ENCODE data around the gene QARS1.

The QARS1 gene

GRCh38 chr3:49079270-49079669 lies 25.3 kb downstream of the QARS1 start:
- Histone ChIP-seq H3K4me3 (ENCODE audit: low read length) (no peak overlapping the region), H3F3A (ENCODE audit: control insufficient read depth, insufficient read depth) (peaks cover 4% of the 10 kb centered on the region; the same call in 1 of the 2 replicates), H3K36me3 (ENCODE audit: control insufficient read depth, low read length) (peaks cover 56% of the 10 kb centered on the region), H3K4me2 (ENCODE audit: low read length) (no peak overlapping the region), H3K4me1 (ENCODE audit: control insufficient read depth, low read length) (no peaks in the 10 kb centered on the region), H3K79me2 (ENCODE audit: control insufficient read depth, low read length) (peaks cover 75% of the 10 kb centered on the region), H3K27me3 (ENCODE audit: control insufficient read depth, low read length) (no peaks in the 10 kb centered on the region), H3K9me3 (ENCODE audit: control insufficient read depth, insufficient read depth, low read length) (no peaks in the 10 kb centered on the region), H3K9me2 (replicated peaks; ENCODE audit: control insufficient read depth, low read length) (no peaks in the 10 kb centered on the region), H4K20me1 (ENCODE audit: control insufficient read depth, insufficient read depth, low read depth, low read length) (no peaks in the 10 kb centered on the region), H3K27ac (ENCODE audit: low read depth, low read length) (no peak overlapping the region)
- TF ChIP-seq EZH2phosphoT487 (IDR thresholded peaks at IDR 0.05; ENCODE audit: borderline replicate concordance, low read length) (no peak), CTCF (IDR thresholded peaks at IDR 0.05; ENCODE audit: low read depth, low read length, poor library complexity, severe bottlenecking) (no peak)

- no peaks in the 10 kb centered on the region for H3K9me3 ChIP-seq (ENCODE audit: control insufficient read depth, insufficient read depth, low read length)
- H3K4me3 ChIP-seq (ENCODE audit: low read length) = no peak overlapping the region
- H3K4me1 ChIP-seq (ENCODE audit: control insufficient read depth, low read length) = no peaks in the 10 kb centered on the region
- no peaks in the 10 kb centered on the region for H4K20me1 ChIP-seq (ENCODE audit: control insufficient read depth, insufficient read depth, low read depth, low read length)
- no peak overlapping the region for H3K27ac ChIP-seq (ENCODE audit: low read depth, low read length)
- H3K36me3 ChIP-seq (ENCODE audit: control insufficient read depth, low read length) = peaks cover 81% of the 10 kb centered on the region
- H3K27me3 ChIP-seq (ENCODE audit: control insufficient read depth, low read length) = no peaks in the 10 kb centered on the region
- H3K9me2 ChIP-seq (replicated peaks; ENCODE audit: control insufficient read depth, low read length) = no peaks in the 10 kb centered on the region
- H3K79me2 ChIP-seq (ENCODE audit: control insufficient read depth, low read length) = peaks cover 71% of the 10 kb centered on the region
- TF ChIP-seq EZH2phosphoT487 (IDR thresholded peaks at IDR 0.05; ENCODE audit: borderline replicate concordance, low read length) (no peak), CTCF (IDR thresholded peaks at IDR 0.05; ENCODE audit: low read depth, low read length, poor library complexity, severe bottlenecking) (no peak)
- no peak overlapping the region for H3K4me2 ChIP-seq (ENCODE audit: low read length)
- peaks cover 4% of the 10 kb centered on the region; the same call in 1 of the 2 replicates for H3F3A ChIP-seq (ENCODE audit: control insufficient read depth, insufficient read depth)
Measured at GRCh38 chr3:49076646-49077045, 27.9 kb downstream of the QARS1 start.

GRCh38 chr3:49076116-49076515 lies 28.4 kb downstream of the QARS1 start:
- Histone ChIP-seq H3K9me3 (ENCODE audit: control insufficient read depth, insufficient read depth, low read length) (no peaks in the 10 kb centered on the region), H3K4me3 (ENCODE audit: low read length) (no peak overlapping the region), H3K4me2 (ENCODE audit: low read length) (no peak overlapping the region), H3K4me1 (ENCODE audit: control insufficient read depth, low read length) (no peaks in the 10 kb centered on the region), H3K9me2 (replicated peaks; ENCODE audit: control insufficient read depth, low read length) (no peaks in the 10 kb centered on the region), H3F3A (ENCODE audit: control insufficient read depth, insufficient read depth) (peaks cover 4% of the 10 kb centered on the region; the same call in 1 of the 2 replicates), H4K20me1 (ENCODE audit: control insufficient read depth, insufficient read depth, low read depth, low read length) (no peaks in the 10 kb centered on the region), H3K27ac (ENCODE audit: low read depth, low read length) (no peak overlapping the region), H3K27me3 (ENCODE audit: control insufficient read depth, low read length) (no peaks in the 10 kb centered on the region), H3K36me3 (ENCODE audit: control insufficient read depth, low read length) (peaks cover 86% of the 10 kb centered on the region), H3K79me2 (ENCODE audit: control insufficient read depth, low read length) (peaks cover 70% of the 10 kb centered on the region)
- TF ChIP-seq EZH2phosphoT487 (IDR thresholded peaks at IDR 0.05; ENCODE audit: borderline replicate concordance, low read length) (no peak), CTCF (IDR thresholded peaks at IDR 0.05; ENCODE audit: low read depth, low read length, poor library complexity, severe bottlenecking) (no peak)

Data from DOHH2 (cell line).